HG03045 (cell line): ENCODE measurements around the gene ARFGEF3.

Source experiments
- ATAC-seq: cut with Tn5 transposase; IDR thresholded peaks from one replicate; pipeline ENCODE4 v1.9.1; 2021; ENCODE audit warnings: mild to moderate bottlenecking, moderate library complexity; ENCODE audit not compliant: unreplicated experiment

Gene ARFGEF3

DNA sequence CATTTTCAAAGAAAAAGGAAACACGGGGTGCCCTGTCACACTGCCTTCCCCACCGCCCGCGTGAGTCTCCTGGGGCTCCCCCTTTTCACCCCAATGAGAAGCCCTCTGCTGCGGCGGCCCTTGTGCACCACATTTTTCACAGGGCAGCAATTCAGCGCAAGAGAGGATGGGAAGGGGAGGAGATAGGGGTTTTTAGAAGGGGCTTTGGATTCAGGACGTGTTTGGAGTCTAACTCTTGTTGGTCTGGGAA is 726 bp upstream of the ARFGEF3 start:
- ATAC-seq = no peak

DNA sequence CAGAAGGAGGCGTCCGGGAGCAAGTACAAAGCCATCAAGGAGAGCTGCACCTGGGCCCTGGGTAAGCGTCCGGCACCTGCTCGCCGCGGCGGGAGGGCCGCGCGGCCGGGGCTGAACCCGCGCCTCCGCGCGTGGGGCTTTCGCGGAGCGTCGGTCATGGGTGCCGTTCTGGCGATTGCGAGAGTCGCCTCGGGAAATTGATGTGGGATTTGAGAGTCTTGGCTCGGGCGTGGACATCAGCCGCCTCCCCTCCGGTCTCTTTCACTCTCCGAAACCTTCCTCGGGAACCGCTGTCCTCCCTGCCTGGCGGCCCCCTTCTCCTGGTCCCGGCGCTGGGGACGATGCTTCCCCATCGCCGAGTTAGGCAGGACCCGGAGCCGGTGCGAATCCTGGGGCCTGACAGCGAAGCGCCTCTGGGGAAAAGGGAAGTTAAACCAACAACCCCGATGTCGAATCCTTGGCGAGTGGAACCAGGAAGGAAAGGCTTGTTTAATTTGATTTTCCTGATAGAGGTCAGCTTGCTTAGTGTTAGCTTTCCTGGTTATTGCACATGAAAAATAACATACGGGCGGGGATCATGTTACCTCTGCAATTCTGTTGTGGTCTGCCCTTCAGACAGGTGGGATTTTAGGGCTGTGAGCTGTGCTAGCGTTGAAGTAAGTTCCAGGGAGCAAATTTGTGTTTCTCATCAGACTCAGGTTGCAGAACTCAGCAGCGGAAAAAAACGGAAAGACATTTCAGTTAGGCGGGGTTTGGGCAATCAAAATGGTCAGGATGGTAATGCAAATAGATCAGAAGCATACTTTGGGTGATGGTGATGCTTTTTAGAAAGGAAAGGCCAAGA is 594 bp downstream of the ARFGEF3 start:
- peak; percentile 40 for ATAC-seq

DNA sequence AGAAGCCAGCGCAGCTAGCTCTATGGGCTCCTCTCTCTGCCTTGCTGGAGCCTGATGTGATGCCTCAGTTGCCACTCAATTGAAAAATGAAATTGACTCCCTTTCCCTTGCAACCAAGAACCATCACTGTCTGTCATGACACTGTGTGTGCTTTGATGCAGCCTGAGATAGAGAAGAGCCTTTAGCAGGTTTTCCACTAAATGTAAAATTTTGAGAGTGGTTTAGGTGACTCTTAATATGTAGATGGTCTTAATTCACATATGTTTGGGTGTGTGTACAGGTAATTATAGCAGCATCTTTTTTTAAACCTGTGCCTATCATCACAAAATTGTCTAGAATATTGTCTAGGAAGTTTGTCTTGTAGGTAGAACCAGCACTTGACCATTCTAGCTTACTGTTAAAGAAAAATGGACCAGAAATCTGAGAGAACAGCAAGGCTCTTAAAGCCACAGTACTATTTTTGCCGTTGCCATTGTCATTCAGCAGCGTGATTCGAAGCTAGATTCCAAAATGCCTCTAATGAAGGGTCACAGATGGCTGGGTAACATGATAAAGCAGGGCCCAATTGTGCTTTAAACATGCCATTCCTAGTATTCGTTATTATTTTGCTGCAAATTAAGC is 1.3 kb downstream of the ARFGEF3 start:
- ATAC-seq = no peak

DNA sequence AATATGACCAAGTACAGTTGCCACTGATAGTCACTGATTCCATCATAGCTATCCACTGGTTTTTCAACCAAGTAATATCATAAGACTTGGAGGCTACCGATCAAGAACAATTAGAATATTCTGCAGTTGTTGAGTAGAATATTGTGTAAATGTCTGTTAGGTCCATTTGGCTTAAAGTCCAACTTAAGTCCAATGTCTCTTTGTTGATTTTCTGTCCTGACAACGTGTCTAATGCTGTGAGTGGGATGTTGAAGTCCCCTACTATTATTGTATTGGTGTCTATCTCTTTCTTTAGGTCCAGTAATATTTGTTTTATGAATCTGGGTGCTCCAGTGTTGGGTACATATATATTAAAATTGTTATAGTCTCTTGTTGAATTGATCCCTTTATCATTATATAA is 13.9 kb downstream of the ARFGEF3 start:
- no peak for ATAC-seq

DNA sequence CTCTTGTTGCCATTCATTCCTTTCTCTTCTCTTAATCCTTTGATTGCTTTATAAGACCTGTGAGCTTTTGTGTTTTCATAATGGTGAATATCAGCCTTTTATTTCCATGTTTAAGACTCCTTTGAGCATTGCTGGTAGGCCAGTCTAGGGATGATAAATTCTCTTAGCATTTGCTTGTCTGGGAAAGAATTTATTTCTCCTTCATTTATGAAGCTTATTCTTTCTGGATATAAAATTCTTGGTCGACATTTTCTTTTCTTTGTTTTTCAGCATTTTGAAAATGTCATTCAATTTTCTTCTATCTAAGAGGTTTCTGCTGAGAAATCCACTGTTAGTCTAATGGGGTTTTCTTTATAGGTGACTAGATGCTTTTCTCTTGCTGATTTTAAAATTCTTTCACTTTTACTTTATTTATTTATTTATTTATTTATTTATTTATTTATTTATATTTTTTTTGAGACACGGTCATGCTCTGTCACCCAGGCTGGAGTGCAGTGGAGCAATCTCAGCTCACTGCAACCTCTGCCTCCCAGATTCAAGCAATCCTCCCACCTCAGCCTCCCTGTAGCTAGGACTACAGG is 15.0 kb downstream of the ARFGEF3 start:
- no peak for ATAC-seq

DNA sequence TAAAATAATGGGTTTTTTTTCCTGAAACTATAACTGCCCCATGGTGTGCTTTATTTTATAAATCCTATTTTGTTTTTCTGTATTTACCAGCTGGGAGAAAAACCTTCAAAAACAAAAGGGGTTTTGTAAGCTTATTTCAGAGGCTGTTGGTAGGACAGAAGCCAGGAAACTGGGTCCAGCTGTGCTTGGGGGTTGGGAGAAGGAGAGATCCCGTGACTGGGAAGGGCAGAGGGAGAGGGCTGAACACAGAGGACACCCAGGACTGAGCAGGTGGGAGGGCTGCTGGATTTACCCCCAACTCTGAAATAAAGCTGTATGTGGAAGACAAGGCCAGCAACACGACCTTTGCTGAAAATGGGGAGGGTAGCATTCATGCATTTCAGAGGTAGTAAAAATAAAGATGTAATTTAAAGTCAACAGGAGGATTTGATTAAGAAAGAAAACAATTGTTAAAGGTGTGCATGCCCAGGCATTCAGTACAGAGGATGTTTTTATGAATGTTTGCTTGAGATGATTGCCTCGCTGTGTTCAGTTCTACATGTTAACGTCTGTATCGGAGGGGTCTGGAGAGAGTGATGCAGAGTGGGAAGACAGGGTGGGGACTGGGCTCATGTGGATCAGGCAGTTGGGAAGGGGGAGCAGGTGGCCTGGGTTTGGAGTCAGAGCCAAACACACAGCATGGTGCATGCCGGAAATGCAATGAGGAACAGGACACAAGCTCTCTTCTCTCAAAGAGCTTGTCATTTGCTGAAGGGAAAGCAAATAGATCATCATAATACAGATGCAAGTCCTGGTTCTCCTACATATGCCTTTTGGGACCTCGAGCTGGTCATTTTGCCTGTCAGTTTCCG is 21.4 kb downstream of the ARFGEF3 start:
- no peak for ATAC-seq

DNA sequence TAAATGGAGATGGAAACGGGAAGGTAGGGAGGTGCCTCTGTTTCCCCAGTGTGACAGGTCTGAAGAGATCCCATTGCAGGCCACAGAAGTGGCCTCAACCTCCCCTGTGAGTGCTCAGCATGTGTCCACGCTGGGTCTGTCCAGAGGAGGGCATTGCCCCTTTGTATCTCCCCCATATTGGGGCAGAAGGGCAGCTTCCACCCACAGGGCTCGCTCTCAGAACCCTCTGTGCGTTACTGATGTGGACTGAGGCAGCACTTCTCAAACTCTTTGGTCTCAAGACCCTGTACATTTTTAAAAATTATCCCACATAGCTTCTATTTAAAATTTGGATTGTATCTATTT is 22.0 kb downstream of the ARFGEF3 start:
- ATAC-seq = no peak

DNA sequence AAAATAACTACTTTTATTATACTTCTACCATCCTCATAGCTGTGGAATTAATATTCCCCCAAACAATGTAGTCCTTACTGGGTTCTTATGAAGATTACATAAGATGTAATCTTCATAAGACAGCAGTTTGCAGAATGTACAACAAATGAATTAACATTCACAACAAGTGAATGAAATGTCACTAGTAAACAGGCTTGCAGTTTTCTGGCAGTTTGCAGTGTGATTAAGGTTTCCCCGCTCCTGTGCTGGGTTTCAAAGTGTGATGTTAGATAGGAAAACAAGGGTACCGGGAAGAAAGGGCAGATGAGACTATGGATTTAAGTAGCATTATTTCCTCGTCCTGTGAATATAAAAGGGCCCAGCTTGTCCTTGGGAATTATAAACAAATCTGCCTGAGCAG is 22.5 kb downstream of the ARFGEF3 start:
- ATAC-seq = no peak

DNA sequence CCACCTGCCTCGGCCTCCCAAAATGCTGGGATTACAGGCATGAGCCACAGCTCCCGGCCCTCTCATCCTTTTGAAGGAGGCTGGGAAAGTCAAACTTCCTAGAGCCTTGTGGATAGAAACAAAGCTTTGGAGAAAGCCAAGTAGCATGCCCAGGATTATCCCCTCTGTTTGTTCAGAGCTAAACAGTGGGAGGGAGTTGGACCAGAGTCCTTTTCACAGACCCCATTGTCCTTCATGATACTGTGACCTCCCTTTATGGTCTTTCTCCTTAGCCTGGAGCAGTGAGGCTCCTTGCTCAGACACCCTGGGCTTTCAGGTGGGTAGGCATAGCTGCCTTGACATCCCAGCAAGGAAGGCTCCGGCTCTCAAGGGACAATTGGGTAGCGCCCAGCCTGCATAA is 25.4 kb downstream of the ARFGEF3 start:
- no peak for ATAC-seq

DNA sequence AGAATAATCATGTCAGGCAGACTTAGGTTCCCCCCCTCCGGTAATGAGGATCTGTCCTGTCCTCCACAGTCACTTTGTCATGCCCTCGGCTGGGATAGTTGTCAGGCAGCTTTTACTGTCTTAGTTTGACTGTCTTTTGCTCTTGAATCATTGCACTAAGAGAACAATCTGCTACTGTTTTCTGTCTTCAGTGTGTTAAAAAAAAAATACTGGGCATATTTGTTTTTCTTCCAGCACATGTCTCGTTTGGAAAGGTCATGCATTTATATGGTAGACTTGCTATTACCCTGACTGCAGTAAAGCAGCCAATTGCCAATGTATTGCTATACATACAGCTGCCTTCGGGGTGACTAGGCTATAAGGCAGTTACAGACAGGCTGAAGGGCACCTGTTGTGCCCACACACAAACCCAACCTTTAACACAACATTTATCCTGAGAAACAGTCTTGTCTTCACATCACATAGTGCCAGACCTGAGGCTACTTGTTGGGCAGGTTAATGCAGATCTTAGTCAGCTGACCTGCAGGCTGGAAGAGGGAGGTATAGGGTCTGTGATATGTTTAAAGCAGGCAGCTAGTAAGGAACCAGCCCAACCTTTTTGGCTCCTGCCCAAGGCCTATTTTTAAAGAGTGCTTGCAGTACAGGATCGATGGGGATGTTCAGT is 26.7 kb downstream of the ARFGEF3 start:
- ATAC-seq = no peak

DNA sequence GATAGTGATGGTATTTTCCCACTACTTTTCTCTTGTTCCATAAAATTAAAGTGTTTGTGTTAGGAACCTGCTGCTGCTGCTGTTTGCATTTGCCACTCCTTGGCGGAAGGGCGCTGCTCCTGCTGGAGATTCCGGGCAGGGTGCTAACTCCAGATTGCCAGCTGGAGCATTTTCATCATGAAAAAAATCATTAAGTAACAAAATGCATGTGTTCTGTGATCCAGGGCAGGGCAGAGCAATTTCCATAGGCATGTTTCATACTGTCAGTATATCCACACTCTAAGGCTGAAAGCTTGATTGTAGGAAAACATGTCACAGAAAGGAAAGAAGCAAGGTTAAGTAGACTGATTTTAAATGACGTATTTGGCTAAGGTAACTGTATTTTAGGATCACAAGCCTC is 32.5 kb downstream of the ARFGEF3 start:
- no peak for ATAC-seq

DNA sequence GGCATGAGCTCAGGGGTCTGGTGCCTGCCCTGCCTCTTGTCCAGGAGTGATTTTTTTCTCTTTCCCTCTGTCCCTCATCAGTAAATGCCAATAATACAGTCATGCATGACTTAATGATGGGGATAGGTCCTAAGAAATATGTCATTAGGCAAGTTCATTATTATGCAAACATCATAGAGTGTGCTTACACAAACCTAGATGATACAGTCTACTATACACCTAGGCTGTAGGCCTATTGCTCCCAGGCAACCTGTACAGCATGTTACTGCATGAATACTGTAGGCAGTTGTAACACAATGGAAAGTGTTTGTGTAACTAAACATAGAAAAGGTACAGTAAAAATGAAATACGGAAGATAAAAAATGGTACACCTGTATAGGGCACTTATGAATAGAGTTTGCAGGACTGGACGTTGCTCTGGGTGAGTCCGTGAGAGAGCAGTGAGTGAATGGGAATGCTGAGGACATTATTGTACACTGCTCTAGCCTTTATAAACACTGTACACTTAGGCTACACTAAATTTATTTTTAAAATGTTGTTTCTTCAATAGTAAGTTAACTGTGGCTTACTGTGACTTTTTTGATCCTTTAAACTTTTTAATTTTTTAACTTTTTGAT is 34.5 kb downstream of the ARFGEF3 start:
- ATAC-seq = no peak

DNA sequence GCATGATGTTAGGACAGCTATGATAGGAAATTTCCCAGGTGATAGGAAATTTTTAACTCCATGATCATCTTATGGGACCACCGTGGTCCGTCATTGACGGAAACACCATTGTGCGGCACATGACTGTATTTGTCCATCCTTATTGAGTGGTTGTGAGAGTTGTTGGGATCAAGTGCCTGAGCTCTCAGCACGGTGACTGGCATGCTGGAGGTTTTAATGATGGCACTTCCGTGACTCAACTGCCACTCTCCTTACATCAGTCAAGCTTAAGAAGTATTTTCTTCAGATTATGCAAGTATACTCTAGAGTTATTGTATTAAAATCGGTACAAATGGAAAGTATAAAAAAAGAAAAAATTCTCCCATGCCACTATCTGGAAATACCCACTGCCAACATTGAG is 35.8 kb downstream of the ARFGEF3 start:
- ATAC-seq = no peak

DNA sequence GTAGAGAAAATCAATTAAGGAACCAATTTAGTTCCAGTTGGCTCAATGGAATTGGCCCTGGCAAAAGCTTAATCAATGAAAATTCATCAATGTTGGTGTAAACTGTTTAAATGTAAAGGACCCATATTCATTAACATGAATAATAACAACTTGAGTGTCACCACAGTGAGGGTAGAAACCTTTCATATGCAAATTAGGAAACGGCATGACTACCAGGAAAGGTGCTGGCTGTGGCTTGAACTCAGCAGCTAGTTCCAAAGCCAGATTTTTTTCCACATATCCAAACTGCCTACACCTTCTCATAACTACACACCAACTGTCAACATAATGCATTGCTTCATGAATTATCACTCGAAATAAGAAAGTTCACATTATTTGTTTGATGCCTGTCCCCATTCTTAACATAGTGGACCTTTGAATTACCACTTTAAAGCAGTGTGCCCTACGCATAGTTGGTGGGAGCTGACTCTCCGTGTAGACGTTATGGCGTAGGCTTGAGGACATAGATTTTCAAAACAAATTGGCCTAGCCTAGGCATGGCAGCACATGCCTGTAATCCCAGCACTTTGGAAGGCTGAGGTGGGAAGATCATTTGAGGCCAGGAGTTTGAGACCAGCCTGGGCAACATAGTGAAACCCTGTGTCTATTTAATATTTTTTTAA is 36.8 kb downstream of the ARFGEF3 start:
- ATAC-seq = no peak

DNA sequence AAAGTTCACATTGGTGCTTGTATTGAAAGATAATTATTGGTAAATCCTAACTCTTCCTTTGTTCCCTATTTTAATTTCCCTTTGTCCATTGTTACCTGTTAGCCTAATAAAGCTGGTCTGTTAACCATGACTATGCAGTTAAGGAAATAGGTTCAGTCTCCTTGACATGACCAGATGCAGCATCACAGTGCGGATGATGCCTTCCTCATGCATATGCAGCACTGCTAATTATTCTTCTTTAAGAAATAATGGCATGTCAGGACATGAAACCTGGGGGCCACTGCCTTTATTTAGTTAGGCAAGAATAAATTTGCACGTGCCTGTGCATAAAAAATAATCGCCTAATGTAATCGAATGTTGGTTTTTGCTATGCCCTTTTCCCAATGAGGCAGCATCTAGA is 40.1 kb downstream of the ARFGEF3 start:
- ATAC-seq = no peak

DNA sequence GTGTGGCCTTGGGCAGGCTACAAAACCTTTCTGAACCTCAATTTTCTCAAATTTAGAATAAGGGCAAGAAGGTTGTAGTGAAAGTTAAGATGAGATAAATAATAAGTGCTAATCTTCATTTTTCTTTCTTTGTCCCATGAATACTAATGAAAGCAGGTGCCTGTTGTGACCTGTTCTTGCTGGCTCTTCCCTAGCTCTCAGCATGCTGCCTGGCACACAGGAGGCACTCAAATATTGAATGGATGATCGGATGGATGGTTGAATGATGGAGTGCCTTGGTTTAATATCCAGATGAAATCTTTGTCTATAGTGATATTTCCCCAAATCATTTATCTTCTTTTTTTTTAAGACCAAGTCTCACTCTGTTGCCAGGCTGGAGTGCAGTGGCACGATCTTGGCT is 41.6 kb downstream of the ARFGEF3 start:
- ATAC-seq = no peak

DNA sequence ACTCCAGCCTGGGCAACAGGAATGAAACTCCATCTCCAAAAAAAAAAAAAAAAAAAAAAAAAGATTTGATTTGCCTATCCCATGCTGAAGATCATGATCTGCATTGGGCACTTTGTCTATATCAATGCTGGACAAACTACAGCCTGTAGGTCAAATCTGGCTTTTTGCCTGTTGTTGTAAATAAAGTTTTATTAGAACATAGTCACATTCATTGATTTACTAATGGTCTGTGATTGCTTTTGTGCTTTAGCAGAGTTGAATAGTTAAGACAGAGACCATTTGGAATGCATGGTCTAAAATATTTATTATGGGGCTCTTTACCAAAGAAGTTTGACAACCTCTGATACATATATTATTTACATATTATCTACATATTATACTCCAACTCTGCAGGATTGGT is 42.6 kb downstream of the ARFGEF3 start:
- ATAC-seq = no peak

DNA sequence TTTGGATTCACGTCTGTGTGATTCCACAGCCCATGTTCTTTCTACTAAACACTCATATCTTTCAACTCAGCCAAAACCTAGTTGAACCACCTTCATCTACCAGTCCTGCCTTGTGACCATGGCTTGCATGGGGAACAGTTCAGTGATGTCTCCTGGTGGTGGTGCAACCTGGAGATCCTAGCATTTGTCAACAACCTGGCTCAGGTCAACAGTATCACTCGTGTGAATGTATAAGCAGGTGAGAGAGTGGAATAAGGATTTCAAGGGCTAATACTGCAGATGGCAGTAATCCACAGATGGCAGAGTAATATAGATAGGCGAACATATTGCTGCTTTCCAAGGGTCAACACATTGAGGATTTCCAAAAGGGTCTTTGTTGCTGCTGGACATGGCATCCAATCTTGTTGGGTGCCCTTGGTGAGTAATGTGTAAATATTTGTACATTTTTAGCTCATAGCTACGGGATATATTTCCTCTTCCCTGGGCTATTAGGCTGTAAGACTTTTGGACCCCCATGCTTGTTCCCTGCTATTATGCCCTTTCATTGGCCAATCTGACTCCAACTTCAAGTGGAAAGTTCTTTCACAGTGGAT is 43.1 kb downstream of the ARFGEF3 start:
- no peak for ATAC-seq

DNA sequence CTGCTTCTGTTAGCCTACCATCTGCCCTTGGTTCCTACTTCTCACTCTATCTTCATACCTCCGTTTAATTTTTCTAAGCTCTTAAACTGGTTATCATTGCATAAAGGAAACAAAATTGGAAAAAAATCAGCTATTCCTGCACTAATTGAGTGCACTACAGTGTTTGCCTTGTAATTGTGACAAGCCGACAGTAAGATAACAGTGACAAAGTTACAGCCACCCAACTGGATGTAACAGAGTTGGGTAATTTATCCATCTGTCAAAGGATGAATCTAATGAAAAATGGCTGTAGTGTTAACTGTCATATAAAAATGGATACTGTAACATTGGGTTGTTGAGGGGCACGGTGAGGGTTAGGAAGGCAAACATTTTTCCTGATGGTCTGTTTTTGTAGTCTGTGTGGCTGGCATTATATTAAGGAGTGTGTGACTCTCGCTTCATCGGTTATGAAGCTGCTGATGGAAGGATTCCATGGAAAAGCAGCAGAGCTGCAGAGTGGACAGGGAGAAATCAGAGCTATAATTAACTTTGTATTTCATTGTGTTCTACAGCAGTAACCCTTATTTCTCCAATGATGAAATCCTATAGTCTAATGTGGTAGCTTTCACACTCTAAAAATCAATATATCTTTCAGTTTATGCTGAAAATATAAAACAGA is 43.8 kb downstream of the ARFGEF3 start:
- ATAC-seq = no peak
